ENCODE data around the gene CCR7.

Gene CCR7

GRCh38 chr17:40562838-40563219 lies 2.4 kb downstream of the CCR7 start:
- ChIA-PET POLR2A (no interaction called here), CTCF (interaction anchor here (0.6 to 23.8 kb wide), 5 partner anchors 9 to 263 kb away, joined by 3 to 562 read pairs (median 35); partner anchors contain the start of gene GJD3)
- no peak for TF ChIP-seq CTCF (IDR thresholded peaks at IDR 0.05; ENCODE audit: insufficient read depth, low read length, missing control alignments)
- H3K4me3 ChIP-seq (ENCODE audit: low read depth, low read length) = no peak overlapping the region
- no peak for DNase-seq (ENCODE audit: low read depth, low spot score)

GRCh38 chr17:40561871-40562611 lies 3.2 kb downstream of the CCR7 start:
- CTCF ChIA-PET = interaction anchor here (0.6 to 23.8 kb wide), 20 partner anchors 10 to 1105 kb away, joined by 3 to 562 read pairs (median 8); partner anchors contain the start of genes GJD3 and TOP2A
- no peak overlapping the region for H3K4me3 ChIP-seq (ENCODE audit: low read depth, low read length)
- DNase-seq (ENCODE audit: low read depth, low spot score) = no peak
- peak; percentile 3 for TF ChIP-seq CTCF (IDR thresholded peaks at IDR 0.05; ENCODE audit: insufficient read depth, low read length, missing control alignments)
- POLR2A ChIA-PET = no interaction called here

GRCh38 chr17:40561294-40561870 lies 3.9 kb downstream of the CCR7 start:
- DNase-seq (ENCODE audit: low read depth, low spot score) = no peak
- H3K4me3 ChIP-seq (ENCODE audit: low read depth, low read length) = no peak overlapping the region
- ChIA-PET POLR2A (interaction anchor here (1.5 kb wide), 2 partner anchors 10 to 144 kb away, joined by 4 to 6 read pairs; partner anchors contain the start of gene TOP2A), CTCF (interaction anchor here (0.8 to 23.8 kb wide), 31 partner anchors 7 to 1106 kb away, joined by 3 to 562 read pairs (median 8); partner anchors contain the start of genes GJD3, IGFBP4 and TOP2A)
- TF ChIP-seq CTCF (IDR thresholded peaks at IDR 0.05; ENCODE audit: insufficient read depth, low read length, missing control alignments) = no peak

- ChIA-PET POLR2A (interaction anchor here (0.9 to 1.6 kb wide), 6 partner anchors 9 to 143 kb away, joined by 3 to 9 read pairs (median 5); partner anchors contain the start of genes IGFBP4 and TOP2A), CTCF (interaction anchor here (0.8 to 23.8 kb wide), 57 partner anchors 8 to 1107 kb away, joined by 3 to 562 read pairs (median 6); partner anchors contain the start of genes GJD3, IGFBP4, RARA and TOP2A)
- DNase-seq (ENCODE audit: low read depth, low spot score) = no peak
- TF ChIP-seq CTCF (IDR thresholded peaks at IDR 0.05; ENCODE audit: insufficient read depth, low read length, missing control alignments) = no peak
- no peak overlapping the region for H3K4me3 ChIP-seq (ENCODE audit: low read depth, low read length)
These were observed 4.5 kb downstream of the CCR7 start for GRCh38 chr17:40560592-40561293.

- POLR2A ChIA-PET = interaction anchor here (0.9 to 1.6 kb wide), 6 partner anchors 9 to 142 kb away, joined by 3 to 9 read pairs (median 5); partner anchors contain the start of genes IGFBP4 and TOP2A
- peak; percentile 77 for DNase-seq (ENCODE audit: low read depth, low spot score)
- CTCF ChIA-PET = interaction anchor here (0.6 to 23.8 kb wide), 63 partner anchors 8 to 1109 kb away, joined by 3 to 562 read pairs (median 5); partner anchors contain the start of genes GJD3, IGFBP4, RARA and TOP2A
- no peak overlapping the region for H3K4me3 ChIP-seq (ENCODE audit: low read depth, low read length)
- peak; percentile 97 for TF ChIP-seq CTCF (IDR thresholded peaks at IDR 0.05; ENCODE audit: insufficient read depth, low read length, missing control alignments)
These were observed 5.2 kb downstream of the CCR7 start for GRCh38 chr17:40559954-40560591.

Measured in AG04449 (cell line).